Measurements from ENCODE around the gene CNTNAP2. TPM values are rescaled to one million over a fixed set of nuclear protein-coding genes. Genes with fewer than 3 reads are reported as not detected.

Gene CNTNAP2
- total and polyA plus RNA-seq, 2 of the 13 experiments (the other 11 are each of a cell fraction or from before 2014, with no cell fraction given): 0.40 to 0.42 TPM

DNA sequence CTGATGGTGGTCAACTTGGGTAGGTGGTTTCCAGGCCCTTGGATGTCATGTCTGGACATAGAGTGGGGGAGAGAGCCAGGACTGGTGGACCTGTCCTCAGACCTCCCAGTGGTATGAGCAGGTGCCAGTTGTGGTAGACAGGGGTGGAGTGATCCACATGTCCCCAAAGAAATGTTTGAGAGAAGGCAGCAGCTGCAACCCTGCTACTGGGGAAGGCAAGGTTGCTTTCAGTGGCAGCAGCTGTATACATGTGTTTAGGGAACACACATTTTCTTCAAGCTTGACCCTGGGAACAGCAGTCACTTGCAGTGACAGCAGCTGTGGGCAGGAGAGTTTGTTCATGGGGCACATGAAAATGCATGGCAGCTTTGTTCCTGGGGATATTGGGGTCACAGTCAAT is 1591.3 kb downstream of the CNTNAP2 start:
- Histone ChIP-seq H3K4me3 (replicated peaks in 1 of 3; ENCODE audit: insufficient read depth in 1 of 3, low read depth in 2 of 3, low read length in 3 of 3) (no peak overlapping the region), H4K20me1 (ENCODE audit: insufficient read depth, low read length) (no peaks in the 10 kb centered on the region), H2AFZ (ENCODE audit: low read length) (no peak overlapping the region), H3K27me3 (ENCODE audit: control insufficient read depth in 1 of 2, insufficient read depth in 2 of 2, low read length in 2 of 2) (no peaks in the 10 kb centered on the region), H3K27ac (ENCODE audit: extremely low read length, insufficient read depth, low read length) (no peak overlapping the region), H3K36me3 (replicated peaks in 1 of 2; ENCODE audit: control insufficient read depth in 1 of 2, insufficient read depth in 2 of 2, low read length in 2 of 2) (no peaks in the 10 kb centered on the region), H3K9ac (ENCODE audit: insufficient read depth, low read depth, low read length) (no peak overlapping the region), H3K79me2 (ENCODE audit: insufficient read depth, low read length) (no peaks in the 10 kb centered on the region), H3K4me1 (ENCODE audit: insufficient read depth, low read length) (no peaks in the 10 kb centered on the region), H3K4me2 (ENCODE audit: low read depth, low read length) (no peak overlapping the region), H3K9me3 (ENCODE audit: low read length) (peaks cover 68% of the 10 kb centered on the region)
- in situ Hi-C loops (cut with HindIII; ENCODE audit: extremely low pct_ligation_motif_present, low pct_unique_long_range_greater_than_20kb): no loop called here
- FAIRE-seq: no peak
- ATAC-seq: no peak
- BruUV-seq (replicated peaks): no TSS peak
- ChIA-PET POLR2A (no interaction called here), CTCF (ENCODE audit: low intra/inter-chr PET ratio, low total read pairs) (no interaction called here)
- DNase-seq (ENCODE audit: low spot score): no peak
- intact Hi-C loops (cut with micrococcal nuclease; ENCODE audit: unreplicated experiment): no loop called here
- TF ChIP-seq ZNF326 (CRISPR knock-in tag; IDR thresholded peaks at IDR 0.05; ENCODE audit: borderline replicate concordance): no peak
- TF ChIP-seq NFATC3 (CRISPR knock-in tag; IDR thresholded peaks at IDR 0.05): no peak
- TF ChIP-seq PTBP1 (IDR thresholded peaks at IDR 0.05; ENCODE audit: low read depth, low read length, poor library complexity, severe bottlenecking): no peak
- no peak for TF ChIP-seq MIXL1 (CRISPR knock-in tag; IDR thresholded peaks at IDR 0.05)
- no peak for TF ChIP-seq MBD4 (IDR thresholded peaks at IDR 0.05; ENCODE audit: borderline replicate concordance, low read length)
- no peak for TF ChIP-seq TMF1 (CRISPR knock-in tag; IDR thresholded peaks at IDR 0.05; ENCODE audit: low read depth)
- no peak for TF ChIP-seq ZFP41 (CRISPR knock-in tag; IDR thresholded peaks at IDR 0.05; ENCODE audit: borderline replicate concordance)
- TF ChIP-seq MED8 (CRISPR knock-in tag; IDR thresholded peaks at IDR 0.05; ENCODE audit: insufficient replicate concordance): no peak
- no peak for TF ChIP-seq CCDC6 (CRISPR knock-in tag; IDR thresholded peaks at IDR 0.05)
- TF ChIP-seq, protein P1, sequence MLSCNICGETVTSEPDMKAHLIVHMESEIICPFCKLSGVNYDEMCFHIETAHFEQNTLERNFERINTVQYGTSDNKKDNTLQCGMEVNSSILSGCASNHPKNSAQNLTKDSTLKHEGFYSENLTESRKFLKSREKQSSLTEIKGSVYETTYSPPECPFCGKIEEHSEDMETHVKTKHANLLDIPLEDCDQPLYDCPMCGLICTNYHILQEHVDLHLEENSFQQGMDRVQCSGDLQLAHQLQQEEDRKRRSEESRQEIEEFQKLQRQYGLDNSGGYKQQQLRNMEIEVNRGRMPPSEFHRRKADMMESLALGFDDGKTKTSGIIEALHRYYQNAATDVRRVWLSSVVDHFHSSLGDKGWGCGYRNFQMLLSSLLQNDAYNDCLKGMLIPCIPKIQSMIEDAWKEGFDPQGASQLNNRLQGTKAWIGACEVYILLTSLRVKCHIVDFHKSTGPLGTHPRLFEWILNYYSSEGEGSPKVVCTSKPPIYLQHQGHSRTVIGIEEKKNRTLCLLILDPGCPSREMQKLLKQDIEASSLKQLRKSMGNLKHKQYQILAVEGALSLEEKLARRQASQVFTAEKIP (CRISPR knock-in tag; IDR thresholded peaks at IDR 0.05; ENCODE audit: borderline replicate concordance): no peak
- TF ChIP-seq, protein P2, sequence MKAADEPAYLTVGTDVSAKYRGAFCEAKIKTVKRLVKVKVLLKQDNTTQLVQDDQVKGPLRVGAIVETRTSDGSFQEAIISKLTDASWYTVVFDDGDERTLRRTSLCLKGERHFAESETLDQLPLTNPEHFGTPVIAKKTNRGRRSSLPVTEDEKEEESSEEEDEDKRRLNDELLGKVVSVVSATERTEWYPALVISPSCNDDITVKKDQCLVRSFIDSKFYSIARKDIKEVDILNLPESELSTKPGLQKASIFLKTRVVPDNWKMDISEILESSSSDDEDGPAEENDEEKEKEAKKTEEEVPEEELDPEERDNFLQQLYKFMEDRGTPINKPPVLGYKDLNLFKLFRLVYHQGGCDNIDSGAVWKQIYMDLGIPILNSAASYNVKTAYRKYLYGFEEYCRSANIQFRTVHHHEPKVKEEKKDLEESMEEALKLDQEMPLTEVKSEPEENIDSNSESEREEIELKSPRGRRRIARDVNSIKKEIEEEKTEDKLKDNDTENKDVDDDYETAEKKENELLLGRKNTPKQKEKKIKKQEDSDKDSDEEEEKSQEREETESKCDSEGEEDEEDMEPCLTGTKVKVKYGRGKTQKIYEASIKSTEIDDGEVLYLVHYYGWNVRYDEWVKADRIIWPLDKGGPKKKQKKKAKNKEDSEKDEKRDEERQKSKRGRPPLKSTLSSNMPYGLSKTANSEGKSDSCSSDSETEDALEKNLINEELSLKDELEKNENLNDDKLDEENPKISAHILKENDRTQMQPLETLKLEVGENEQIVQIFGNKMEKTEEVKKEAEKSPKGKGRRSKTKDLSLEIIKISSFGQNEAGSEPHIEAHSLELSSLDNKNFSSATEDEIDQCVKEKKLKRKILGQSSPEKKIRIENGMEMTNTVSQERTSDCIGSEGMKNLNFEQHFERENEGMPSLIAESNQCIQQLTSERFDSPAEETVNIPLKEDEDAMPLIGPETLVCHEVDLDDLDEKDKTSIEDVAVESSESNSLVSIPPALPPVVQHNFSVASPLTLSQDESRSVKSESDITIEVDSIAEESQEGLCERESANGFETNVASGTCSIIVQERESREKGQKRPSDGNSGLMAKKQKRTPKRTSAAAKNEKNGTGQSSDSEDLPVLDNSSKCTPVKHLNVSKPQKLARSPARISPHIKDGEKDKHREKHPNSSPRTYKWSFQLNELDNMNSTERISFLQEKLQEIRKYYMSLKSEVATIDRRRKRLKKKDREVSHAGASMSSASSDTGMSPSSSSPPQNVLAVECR (CRISPR knock-in tag; IDR thresholded peaks at IDR 0.05; ENCODE audit: borderline replicate concordance): no peak
- TF ChIP-seq SOX6 (IDR thresholded peaks at IDR 0.05): no peak
- TF ChIP-seq SOX6 (CRISPR knock-in tag; IDR thresholded peaks at IDR 0.05): no peak
- TF ChIP-seq, protein P3, sequence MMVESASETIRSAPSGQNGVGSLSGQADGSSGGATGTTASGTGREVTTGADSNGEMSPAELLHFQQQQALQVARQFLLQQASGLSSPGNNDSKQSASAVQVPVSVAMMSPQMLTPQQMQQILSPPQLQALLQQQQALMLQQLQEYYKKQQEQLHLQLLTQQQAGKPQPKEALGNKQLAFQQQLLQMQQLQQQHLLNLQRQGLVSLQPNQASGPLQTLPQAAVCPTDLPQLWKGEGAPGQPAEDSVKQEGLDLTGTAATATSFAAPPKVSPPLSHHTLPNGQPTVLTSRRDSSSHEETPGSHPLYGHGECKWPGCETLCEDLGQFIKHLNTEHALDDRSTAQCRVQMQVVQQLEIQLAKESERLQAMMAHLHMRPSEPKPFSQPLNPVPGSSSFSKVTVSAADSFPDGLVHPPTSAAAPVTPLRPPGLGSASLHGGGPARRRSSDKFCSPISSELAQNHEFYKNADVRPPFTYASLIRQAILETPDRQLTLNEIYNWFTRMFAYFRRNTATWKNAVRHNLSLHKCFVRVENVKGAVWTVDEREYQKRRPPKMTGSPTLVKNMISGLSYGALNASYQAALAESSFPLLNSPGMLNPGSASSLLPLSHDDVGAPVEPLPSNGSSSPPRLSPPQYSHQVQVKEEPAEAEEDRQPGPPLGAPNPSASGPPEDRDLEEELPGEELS (CRISPR knock-in tag; IDR thresholded peaks at IDR 0.05): no peak
- no peak for TF ChIP-seq GTF2F1 (IDR thresholded peaks at IDR 0.05; ENCODE audit: low read length)
- TF ChIP-seq, protein P4, sequence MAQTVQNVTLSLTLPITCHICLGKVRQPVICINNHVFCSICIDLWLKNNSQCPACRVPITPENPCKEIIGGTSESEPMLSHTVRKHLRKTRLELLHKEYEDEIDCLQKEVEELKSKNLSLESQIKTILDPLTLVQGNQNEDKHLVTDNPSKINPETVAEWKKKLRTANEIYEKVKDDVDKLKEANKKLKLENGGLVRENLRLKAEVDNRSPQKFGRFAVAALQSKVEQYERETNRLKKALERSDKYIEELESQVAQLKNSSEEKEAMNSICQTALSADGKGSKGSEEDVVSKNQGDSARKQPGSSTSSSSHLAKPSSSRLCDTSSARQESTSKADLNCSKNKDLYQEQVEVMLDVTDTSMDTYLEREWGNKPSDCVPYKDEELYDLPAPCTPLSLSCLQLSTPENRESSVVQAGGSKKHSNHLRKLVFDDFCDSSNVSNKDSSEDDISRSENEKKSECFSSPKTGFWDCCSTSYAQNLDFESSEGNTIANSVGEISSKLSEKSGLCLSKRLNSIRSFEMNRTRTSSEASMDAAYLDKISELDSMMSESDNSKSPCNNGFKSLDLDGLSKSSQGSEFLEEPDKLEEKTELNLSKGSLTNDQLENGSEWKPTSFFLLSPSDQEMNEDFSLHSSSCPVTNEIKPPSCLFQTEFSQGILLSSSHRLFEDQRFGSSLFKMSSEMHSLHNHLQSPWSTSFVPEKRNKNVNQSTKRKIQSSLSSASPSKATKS (CRISPR knock-in tag; IDR thresholded peaks at IDR 0.05): no peak
